HG02885 (cell line): ENCODE data around the gene DNAJC1.

ENCODE experiments used
- ATAC-seq: cut with Tn5 transposase; IDR thresholded peaks from one replicate; pipeline ENCODE4 v1.9.1; 2021; ENCODE audit warnings: mild to moderate bottlenecking; ENCODE audit not compliant: unreplicated experiment, poor library complexity

DNAJC1 gene

DNA sequence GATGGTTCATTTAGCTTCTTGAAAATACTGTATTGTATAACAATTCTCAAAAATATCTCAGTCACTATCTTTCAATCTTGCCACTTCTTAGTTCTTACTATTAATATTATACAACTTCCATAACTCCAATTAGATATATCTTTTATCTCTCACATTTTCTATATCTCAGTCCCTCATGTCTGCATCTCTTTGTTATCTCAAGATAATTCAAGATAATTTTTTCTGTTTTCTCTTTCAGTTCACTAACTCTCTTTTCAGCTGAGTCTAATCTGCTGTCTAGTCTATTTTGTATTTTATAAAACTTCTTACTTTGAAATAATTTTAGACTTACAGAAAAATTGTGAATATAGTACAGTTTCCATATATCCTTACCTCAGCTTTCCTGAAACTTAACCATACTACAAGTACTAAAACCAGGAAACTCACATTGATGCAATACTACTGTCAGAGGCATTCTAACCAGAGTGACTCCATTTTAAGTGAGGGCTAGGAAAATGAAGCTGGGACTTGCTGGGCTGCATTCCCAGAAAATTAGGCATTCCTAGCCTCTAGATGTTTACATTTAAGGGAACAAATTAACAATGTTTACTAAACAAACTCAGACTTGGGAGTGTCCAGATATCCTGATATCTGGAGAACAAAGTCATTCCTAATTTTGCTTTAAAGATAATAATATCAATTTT, 38.4 kb downstream of the DNAJC1 start:
- no peak for ATAC-seq

DNA sequence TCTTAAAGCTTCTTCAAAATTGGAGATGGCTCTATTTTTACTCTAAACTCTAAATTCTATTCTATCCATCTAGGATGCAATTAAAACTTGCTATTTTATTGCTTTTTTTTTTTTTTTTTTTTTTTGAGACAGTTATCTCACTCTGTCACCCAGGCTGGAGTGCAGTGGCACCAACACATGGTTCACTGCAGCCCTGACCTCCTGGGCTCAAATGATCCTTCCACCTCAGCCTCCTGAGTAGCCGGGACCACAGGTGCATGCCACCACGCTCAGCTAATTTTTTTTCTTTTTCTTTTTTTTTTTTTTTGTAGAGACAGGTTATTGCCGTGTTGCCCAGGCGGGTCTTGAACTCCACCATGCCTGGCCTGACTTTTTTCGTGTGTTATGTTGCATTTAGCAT, 41.2 kb downstream of the DNAJC1 start:
- no peak for ATAC-seq

DNA sequence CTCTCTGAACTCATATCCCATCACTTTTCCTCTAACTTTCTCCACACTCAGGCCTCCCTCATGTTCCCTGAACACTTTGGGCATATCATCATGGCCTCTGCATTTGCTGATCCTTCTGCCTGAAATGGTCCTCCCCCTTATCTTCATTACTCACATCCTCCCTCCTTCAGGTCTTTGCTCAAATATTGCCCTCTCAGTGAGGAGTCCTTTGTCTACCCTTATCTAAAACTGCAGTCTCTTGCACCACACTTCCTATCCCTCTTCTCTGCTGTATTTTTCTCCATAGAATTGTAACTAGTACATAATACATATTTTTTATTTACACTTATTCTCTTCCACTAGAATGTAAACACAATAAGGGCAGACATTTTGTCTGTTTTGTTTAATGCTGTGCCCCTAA, 41.7 kb downstream of the DNAJC1 start:
- no peak for ATAC-seq

DNA sequence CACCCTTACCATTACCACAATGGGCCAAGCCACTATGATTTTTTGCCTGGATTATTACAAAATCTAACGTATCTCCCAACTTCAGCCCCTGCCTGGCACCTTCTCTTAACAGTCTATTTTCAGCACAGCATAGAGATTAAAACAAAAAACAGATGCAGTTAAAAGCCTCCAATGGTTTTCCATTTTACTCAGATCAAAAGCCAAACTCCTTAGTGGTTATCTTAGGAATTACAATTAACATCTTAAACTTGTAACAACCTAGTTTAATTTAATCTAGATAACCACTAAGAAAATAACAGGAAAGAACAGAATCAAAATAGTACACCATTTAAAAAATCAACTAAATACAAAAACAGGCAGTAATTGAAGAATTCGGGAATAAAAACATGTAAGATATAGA, 43.5 kb downstream of the DNAJC1 start:
- no peak for ATAC-seq

DNA sequence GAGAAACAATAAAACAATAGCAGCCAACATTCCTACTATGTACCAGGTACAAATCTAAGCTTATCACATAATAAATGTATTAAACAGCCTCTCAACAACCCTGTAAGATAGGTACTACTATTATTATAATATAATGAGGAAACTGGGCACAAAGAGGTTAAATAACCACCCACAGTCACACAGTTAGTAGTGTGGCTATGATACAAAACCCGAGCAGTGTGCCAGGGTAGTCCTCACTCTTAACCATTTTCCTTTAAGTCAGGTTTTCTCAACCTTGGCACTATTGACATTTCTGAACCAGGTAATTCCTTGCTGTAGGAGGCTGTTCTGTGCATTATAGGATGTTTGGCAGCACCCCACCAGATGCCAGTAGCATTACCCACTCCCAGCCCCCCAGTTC, 48.8 kb downstream of the DNAJC1 start:
- ATAC-seq: no peak

DNA sequence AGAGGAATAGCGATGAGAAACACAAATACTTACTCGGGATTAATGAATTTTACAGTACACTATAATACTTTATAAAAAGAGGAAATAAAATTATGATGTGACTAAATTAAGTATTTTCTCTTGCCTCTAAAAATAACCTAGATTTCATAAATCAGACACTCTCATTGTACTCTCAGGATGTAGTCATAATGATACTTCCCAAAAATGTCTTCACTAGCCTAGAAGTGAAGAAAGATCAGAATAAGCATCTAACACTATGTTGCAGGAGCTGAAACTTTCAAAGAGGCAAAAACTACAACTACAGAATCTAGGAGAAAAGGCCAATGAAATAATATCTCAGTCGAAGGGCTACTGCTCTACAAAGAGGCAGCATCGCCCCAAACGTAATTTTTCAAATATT, 49.4 kb downstream of the DNAJC1 start:
- peak; percentile 87 for ATAC-seq

DNA sequence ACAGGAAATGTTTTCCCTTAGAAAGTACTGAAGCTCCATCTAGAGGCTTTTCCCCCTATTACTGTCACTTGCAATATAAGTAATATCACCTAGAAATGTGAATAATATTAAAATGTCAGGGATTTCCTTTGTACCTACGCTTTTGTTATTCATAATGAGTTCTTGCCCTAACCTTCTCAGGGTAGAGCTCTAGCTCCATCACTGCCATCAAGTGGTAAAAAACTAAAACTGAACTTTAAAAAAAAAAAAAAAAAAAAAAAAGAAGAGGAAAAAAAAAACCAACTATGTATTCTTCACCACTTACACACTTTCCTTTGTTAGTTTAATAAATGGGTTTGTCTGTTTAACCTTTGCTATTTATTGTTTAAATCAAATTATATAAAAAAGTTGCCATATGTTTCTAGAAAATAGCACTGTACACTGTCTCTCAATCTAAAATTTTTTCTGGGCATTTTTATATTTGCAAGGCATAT, 49.9 kb downstream of the DNAJC1 start:
- peak; percentile 68 for ATAC-seq

DNA sequence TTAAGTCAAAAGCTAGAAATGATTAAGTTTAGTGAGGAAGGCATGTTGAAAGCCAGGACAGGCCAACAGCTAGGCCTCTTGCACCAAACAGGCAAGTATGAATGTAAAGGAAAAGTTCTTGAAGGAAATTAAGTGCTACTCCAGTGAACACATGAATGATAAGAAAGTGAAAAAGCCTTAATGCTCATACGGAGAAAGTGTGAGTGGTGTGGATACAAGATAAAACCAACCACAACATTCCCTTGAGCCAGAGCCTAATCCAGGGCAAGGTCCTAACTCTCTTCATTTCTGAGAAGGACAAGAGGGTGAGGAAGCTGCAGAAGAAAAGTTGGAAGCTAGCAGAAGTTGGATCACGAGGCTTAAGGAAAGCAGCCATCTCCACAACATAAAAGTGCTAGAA, 53.0 kb downstream of the DNAJC1 start:
- no peak for ATAC-seq

DNA sequence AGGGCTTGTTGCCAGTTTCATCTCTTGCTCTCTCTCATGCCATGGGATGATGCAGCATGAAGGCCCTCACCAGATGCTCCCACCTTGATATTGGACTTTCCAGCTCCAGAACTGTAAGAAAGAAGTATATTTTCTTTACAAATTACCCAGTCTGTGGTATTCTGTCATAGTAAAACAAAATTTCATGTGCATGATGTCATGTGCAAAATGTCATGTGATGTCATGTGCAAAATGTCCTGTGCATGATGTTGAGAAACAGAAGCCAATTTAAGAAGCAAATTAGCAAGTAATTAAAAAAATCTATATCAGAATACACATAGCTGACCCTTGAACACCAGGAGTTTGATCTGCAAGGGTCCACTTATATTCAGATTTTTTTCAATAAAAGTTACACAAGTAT, 56.6 kb downstream of the DNAJC1 start:
- ATAC-seq: no peak

DNA sequence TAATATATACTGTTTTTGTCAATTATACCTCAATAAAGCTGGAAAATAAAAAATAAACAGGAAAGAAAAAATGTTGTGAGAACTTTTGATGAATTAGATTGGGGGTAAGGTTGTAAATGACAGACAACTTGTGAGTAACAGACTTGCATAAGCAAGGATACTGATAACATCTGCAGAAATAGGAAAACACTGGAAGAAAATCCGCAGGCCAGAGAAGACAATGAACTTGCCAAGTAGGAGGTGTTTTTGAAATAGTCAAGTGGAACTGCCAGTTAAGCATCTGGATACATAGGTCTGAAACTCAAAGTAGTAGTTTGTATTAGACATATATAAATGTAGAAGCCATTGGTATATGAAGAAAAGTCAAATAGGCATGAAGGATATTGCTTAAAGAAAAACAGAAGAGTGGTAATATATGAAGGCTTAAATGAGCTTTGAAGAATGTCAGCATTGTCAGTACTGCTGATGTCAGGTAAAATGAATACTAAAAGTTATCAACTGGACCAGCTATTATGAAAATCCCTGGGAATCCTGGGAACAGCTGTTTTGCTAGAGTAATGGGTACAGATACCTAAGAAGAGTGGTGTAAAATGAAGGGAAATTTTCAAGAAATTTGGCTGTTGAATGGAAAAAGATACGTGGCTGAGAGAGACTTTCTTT, 58.7 kb downstream of the DNAJC1 start:
- no peak for ATAC-seq

DNA sequence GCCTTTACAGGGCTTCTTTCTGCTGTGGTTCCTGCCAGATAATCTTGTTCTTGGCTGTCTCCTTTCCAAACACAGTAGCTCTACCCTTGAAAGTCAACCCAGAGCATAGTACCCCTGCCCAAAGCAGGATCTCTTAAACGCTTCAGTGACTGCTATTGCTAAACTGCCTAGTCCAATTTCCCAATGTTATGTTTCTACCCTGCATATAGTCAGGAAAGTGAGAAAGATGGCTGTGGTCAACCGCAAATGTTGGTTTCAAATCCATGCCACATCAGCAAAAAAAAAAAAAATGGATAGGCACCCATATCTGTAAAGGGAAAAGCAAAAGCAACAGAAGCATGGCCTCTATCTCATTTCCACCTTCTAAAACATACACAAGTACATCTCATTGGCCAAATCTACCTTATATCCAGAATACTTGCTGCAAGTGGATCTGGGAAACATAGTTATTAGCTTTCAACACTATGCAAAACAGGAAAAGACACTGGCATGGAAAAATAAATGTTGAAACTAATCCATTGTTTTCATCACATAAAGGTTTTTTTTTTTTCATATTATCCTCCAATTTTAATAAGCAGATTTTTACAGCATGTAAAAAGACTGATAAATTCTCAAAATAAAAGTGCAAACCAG, 59.8 kb downstream of the DNAJC1 start:
- no peak for ATAC-seq

DNA sequence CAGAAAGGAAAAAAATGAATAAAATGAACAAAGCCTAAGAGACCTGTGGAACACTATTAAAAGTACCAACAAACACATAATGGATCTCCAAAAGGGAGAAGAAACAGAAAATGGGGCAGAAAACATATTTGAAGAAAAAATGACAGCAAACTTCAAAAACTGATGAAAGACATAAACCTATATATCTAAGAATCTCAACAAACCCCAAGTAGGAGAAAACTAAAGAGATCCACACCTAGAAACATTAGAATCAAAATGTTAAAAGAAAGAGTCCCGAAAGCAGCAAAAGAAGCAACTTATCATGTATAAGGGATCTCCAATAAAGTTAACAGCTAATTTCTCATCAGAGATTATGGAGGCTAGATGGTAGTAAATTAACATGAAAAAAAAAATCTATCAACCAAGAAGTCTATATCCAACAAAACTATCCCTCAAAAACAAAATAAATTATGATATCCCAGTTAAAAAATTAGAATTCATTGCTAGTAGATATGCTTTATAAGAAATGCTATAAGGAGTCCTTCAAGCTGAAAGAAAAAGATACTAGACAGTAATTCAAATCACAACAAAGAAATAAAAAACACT, 68.0 kb downstream of the DNAJC1 start:
- no peak for ATAC-seq

DNA sequence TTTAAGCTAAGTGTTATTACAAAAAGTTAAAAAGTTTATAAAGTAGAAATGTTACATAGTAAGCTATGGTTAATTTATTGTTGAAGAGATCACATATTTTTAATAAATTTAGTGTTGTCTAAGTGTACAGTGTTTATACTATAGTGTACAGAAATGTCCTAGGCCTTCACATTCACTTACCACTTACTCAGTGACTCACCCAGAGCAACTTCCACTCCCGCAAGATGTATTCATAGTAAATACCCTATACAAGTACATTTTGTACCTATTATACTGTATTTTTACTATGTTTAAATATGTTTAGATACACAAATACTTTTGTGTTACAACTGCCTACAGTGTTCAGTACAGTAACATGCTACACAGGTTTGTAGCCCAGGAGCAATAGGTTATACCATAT, 69.2 kb downstream of the DNAJC1 start:
- ATAC-seq: no peak

DNA sequence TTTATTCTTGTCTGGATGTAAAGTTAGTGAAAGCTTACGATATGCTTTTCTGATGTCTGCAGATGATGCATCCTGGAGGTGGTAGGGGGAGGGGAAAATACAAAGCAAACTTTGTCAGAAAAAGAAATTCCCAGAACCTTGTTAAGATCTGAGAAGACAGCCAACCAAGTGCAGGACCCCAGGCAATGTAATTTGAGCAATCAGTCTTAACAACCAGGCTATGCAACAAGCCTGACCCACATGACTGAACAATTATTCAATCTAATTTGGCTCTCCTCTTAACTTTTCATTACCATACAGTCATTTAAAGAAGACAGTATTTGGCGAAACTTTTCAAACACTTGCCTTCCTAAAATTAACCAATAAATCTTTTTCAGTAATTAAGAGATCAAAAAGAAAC, 74.5 kb downstream of the DNAJC1 start:
- no peak for ATAC-seq

DNA sequence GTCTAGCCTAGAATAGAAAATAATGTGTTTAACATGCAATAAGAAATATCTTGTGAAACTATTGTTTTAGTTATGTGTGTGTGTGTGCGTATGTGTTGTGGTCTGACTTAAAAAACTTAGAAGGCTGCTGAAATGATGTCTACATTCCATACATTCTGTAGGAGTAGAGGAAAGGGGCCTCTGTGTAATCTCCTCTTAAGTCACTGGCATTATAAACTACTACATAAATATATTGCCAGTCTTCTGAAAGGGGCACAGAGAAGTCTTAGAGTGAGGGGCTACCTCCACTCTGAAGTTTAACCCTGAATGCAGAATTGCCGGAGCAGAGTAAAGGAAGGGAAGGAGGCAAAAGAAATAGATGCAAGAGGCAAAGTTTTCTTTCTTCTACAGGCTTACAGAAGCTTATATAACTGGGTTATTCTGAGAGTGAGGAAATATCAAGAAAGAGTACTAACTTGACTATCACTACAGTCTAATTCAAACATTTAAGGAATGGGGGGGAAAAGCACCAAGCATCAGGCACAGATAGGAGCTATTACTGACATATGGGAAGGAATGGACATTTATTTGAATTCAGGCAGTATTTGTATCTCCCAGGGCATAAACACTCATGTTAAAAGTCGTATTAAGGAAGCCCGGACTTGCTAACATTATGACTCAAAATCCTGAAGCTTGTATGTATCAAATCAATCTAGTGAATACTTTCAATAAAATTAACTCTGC, 75.7 kb downstream of the DNAJC1 start:
- no peak for ATAC-seq

DNA sequence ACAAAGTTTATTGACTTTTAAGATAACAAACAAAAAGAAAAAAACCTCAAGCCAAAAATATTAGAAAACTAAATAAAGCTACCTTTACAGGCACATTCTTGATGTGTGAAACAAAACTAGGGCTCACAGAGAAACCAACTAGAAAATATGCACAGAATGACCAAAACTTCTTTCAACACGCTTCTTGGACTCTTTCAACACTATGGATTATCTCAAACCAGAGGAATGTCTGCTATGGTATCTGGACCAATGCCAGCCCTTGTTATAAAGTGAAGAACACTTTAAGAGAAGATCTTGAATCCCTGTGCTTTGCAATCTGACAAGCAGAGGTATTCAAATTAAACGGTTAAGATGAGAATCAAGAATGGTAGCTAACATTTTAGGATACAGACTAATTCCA, 76.6 kb downstream of the DNAJC1 start:
- ATAC-seq: no peak

DNA sequence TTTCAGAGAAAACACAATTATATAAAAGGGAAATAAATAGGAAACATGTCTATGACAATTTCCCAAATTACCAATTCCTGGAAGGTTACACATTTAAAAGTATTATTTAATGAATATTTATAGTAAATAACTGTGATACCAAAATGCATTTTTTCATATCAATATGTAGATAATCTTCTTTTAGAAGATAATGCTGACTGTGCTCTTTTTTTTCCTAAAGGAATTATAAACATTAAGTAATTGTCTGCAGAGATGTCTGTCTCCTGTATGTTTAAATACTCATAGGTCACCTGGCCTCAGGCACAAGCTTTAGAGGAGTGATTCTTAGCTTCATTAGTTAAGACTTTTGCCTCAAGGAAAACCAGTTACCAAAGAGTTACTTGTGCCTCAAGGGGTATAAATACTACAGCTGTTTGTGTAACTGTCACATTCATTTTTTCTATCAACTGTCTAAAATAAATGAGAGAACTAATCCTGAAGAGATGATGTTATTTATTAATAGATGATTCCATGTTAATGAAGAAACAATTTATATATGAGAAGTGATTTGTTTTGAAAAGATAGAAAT, 77.1 kb downstream of the DNAJC1 start:
- ATAC-seq: no peak

DNA sequence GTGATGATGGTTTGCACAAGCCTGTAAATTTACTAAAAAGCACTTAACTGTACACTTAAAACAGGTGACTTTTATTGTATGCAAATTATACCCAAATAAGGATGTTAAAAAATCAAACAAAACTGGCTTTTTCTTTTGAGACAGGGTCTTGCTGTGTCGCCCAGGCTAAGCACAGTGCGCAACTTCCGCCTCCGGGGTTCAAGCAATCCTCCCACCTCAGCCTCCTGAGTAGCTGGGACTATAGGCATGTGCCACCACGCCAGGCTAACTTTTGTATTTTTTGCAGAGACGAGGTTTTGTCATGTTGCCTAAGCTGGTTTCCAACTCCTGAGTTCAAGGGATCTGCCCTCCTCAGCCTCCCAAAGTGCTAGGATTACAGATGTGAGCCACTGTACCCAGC, 77.7 kb downstream of the DNAJC1 start:
- ATAC-seq: no peak

DNA sequence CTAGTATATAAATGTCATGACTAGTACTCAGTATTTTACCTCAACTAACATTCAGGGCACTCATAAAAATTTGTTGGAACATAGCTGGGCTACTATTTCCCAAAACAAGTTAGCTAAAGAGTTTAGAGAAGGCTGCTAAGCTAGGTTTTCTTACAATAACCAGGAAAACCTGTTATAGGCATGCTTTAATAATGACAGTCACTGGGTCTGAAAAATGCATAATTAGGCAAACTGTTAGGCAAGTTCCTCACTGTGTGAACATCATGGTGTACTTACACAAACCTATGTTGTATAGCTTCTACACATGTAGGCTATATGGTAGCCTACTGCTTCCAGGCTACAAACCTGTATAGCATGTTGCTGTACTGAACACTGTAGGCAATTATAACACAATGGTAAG, 79.0 kb downstream of the DNAJC1 start:
- ATAC-seq: no peak

DNA sequence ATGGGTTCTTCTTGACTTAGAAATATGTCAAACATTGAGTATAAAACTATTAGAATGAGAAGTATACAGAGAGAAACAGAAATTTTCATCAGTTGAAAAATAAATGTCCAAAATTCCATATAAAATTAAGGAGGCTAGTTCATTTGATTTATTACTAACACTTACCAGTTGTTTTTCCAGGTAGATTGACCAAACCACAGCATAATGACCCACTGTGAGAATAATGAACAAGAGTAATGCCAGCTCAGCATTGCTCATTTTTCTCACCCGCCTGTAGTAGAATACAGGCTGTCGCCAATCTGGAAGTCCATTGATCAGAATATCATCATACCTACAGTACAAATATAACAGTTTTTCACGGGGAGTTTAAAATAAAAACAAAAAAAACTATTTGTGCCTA, 82.9 kb downstream of the DNAJC1 start:
- ATAC-seq: no peak
